GM04504 (cell line): ENCODE data around the gene PLA2G10.
"Not testable (repeated sequence)": the region's sequence is repeated elsewhere in the genome, so short reads cannot be mapped to it uniquely, and the experiment has no call there.

ENCODE experiments used
- DNase-seq: peaks from one replicate; pipeline ENCODE4 v3.0.0-alpha.2; 2012; ENCODE audit warnings: low read depth

The PLA2G10 gene

GRCh38 chr16:14667347-14668266, 26.5 kb downstream of the PLA2G10 start:
- DNase-seq: no peak

DNA sequence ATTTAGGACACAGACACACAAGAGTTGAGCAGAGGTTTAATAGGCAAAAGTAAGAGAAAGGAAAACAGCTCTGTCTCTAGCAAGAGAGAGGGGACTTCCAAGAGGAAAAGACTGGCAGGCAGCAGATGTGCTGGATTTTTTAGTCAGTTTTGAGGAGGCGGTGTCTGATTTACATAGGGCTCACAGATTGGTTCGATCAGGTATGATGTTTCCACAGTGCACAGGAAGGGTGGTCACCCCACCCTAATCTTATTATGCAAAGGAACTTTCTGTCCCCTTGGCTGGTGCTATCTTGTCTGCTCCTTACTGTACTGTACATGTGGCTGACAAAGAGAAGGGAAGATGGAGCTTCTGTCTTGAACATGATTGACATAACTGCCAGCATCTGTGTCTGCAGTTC, 36.0 kb downstream of the PLA2G10 start:
- no peak for DNase-seq

- DNase-seq: no peak
Measured at GRCh38 chr16:14652726-14653125, 41.4 kb downstream of the PLA2G10 start.

GRCh38 chr16:14650629-14651028, 43.5 kb downstream of the PLA2G10 start:
- no peak for DNase-seq

- no peak for DNase-seq
Measured at GRCh38 chr16:14649816-14650215, 44.3 kb downstream of the PLA2G10 start.

- DNase-seq: no peak
Measured at GRCh38 chr16:14641926-14642325, 52.2 kb downstream of the PLA2G10 start.

GRCh38 chr16:14641206-14641605, 52.9 kb downstream of the PLA2G10 start:
- DNase-seq: no peak

DNA sequence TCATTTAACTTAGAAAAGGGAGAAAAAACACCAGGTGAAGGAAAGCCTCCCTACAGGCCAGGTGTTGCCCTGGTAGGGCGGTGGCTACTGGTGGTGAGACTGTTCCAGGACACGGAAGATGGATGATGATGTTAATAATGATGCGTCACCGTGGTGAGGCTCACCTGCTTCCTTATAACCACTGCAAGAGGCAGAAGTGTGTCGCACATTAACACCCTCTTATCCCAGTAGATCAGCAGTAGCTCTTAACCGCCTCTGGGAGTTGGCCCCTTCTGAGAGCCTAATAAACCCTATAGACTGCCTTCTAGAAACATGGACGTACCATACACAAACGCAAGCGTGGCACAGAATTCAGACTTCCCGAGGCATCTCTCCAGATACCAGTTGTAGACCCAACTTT, 53.6 kb downstream of the PLA2G10 start:
- DNase-seq: no peak

- not testable (repeated sequence) for DNase-seq
Measured at GRCh38 chr16:14636951-14637240, 57.2 kb downstream of the PLA2G10 start.

DNA sequence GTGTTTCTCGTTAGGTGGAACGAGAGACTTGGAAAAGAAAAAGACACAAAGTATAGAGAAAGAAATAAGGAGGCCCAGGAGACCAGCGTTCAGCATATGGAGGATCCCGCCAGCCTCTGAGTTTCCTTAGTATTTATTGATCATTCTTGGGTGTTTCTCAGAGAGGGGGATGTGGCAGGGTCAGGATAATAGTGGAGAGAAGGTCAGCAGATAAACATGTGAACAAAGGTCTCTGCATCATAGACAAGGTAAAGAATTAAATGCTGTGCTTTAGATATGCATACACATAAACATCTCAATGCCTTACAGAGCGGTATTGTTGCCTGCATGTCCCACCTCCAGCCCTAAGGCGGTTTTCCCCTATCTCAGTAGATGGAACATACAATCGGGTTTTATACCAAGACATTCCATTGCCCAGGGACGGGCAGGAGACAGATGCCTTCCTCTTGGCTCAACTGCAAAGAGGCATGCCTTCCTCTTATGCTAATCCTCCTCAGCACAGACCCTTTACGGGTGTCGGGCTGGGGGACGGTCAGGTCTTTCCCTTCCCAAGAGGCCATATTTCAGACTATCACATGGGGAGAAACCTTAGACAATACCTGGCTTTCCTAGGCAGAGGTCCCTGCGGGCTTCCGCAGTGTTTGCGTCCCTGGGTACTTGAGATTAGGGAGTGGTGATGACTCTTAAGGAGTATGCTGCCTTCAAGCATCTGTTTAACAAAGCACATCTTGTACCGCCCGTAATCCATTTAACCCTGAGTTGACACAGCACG, 57.7 kb downstream of the PLA2G10 start:
- not testable (repeated sequence) for DNase-seq

- no peak for DNase-seq
Measured at GRCh38 chr16:14635395-14636165, 58.5 kb downstream of the PLA2G10 start.

DNA sequence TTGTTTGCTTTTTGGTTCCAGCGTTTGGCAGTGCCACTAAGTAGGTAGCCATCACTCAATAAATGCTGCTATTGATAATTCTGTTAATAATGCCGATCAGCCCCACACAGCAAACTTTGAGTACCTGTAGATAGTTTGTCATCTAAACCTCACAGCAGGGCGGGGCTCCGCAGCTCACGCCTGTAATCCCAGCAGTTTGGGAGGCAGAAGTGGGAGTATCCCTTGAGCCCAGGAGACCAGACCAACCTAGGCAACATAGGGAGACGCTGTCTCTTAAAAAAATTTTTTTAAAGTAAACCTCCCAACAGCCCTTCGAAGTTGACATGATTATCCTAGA, 59.8 kb downstream of the PLA2G10 start:
- DNase-seq: no peak

DNA sequence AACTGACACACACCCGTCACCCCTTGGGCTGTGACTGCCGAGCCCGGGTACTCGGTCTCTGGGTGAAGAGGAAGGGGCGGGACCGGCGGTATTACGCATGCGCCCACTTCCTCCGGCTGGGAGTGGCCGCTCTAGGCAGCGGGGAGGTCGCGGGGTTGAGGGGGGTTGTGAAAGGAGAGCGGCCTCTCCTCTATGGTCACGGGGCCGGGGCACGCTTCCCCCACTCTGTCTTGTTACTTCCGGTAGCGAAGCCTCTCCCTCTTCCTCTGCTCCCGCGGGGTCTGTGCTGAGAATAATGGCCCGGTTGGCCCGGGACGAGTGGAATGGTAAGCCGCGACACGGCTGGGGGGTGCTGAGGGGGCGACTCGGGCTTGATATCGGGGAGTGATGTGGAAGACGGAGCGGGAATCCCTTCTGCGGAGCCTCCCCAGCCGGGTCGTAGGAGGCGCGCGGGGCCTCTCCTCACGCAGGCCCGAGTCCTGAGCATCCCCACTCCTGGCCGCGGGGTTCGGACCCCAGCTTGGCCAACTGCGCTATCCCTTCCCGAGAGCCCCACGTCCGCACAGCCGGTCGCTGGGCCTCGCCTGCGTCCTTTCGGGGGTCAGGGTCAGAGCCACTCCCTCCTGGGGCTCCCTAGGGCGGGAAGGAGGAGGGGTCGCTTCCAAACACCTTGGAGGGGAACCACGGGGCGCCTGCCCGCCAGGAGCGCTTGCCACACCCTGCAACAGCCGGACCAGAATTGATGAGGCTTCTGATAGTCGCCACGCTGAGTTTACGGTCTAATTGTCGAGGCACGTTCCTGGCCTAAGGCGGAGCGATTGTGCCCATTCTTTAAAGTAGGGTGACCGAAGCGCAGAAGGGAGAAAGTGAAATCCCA, 61.2 kb downstream of the PLA2G10 start, which contains the start of gene BFAR:
TSS of gene BFAR (plus strand) at position 259 of the 877 bp plus-strand sequence. CDS start 11,396 bp downstream, outside the sequence.
- peak; percentile 95 for DNase-seq

GRCh38 chr16:14630620-14631330, 63.3 kb downstream of the PLA2G10 start:
- DNase-seq: not testable (repeated sequence)

- peak; percentile 88 for DNase-seq
Measured at GRCh38 chr16:14629919-14630619, 64.0 kb downstream of the PLA2G10 start, which contains the start of gene PARN. TSS of gene PARN (minus strand) at chr16:14630260. CDS start at chr16:14630125, 135 bp downstream.

DNA sequence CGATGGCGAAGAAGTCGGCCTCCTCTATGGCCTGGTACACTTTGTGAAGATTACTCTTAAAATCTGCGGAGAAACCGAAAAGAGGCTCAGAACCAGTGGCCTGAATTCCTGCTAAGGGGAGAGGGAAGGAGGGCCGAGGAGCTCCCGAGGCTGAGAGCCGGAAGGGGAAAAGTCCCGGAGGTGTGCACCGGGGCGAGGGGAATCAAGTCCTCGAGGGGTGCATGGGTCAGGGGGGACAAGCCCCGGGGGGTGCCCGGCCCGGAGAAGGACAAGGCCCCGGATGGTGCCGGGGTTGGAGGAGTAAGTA, 64.5 kb downstream of the PLA2G10 start:
- no peak for DNase-seq

DNA sequence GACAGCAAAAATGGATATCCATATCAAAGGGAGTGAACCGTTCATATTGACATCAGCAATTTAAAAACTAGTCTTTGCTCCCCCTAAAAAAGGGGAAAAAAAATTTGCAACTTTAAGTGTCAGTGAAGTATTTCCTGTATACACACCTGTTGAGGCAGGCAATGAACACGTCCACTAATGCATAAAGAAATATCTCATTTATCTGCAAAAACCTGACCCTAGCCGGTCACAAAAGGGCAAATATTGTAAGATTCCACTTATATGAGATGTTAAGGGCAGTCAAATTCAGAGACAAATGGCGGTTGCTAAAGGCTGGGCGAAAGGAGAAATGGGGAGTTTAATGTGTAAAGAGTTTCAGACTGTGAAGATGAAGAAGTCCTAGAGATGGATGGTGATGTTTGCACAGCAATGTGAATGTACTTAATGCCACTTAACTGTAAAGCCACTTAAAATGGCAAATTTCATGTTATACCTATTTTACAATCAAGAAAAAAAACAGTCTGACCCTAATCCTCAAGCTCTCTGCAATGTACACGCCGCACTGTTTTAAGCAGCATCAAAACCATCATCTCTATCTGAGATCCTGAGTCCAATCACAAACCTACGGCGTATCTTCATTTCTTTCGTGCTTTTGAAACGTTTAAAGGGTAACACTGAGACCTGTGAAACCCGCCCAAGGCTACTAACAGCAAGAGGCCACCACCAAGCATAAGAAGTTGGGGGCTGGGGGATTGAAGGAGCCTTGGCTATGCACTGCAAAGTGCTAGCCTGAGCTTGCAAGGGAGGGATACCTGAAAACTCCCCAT, 65.1 kb downstream of the PLA2G10 start:
- no peak for DNase-seq

- DNase-seq: no peak
Measured at GRCh38 chr16:14627078-14627477, 67.0 kb downstream of the PLA2G10 start.
